NK-92 (cell line): ENCODE data around the gene CDH12.
"Not testable (repeated sequence)": the region's sequence is repeated elsewhere in the genome, so short reads cannot be mapped to it uniquely, and the experiment has no call there.

Source experiments
- DNase-seq: peaks from one replicate; lab custom pipeline; 2025; ENCODE audit not compliant: unreplicated experiment; lab: John Stamatoyannopoulos, UW

CDH12 gene

GRCh38 chr5:22774214-22774613, 78.9 kb downstream of the CDH12 start:
- not testable (repeated sequence) for DNase-seq

DNA sequence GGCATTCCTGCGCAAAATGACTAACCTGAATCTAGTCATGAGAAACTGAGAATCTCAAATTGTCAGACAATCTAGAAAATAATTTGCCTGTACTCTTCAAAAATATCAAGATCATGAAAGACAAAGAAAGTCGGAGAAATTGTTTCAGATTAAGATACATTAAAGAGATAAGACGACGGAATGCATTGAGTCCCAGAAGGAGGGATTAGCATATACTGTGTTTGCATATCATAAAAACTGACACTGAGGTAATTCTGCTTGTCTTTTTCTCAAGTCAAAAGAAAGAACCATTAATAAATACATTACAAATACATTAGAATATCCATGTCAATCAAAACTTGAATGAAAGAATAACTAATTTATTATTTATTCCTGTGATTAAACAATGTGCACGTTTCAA, 88.4 kb downstream of the CDH12 start:
- DNase-seq: no peak

- DNase-seq: no peak
These were observed 95.4 kb downstream of the CDH12 start for GRCh38 chr5:22757776-22758175.

GRCh38 chr5:22754155-22754554, 99.0 kb downstream of the CDH12 start:
- no peak for DNase-seq

- no peak for DNase-seq
These were observed 101.6 kb downstream of the CDH12 start for GRCh38 chr5:22751536-22751935.

DNA sequence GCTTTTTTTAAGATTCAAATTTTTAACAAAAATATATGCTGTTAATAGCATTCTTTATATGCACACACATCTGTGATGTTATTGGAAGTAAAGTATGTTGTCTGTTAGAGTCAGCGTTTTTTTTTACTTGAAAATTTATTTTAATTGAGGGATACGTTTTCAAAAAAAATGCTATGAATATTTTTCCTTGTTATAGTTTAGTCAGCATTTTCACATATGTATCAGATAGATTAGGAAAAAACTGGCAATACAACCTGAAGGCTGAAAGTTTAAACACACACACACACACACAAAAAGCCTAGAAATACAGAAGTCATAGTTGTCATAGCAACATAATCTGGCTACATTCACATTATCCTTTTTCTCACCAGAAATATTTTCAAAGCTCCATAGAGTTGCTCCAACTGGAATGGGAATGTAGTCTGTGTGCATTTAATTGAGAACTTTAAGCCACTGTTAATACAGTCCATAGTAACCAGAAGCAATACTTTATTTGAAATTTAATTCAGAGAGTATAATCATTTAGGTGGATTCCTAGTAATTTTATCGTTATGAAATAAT, 116.6 kb downstream of the CDH12 start:
- no peak for DNase-seq

DNA sequence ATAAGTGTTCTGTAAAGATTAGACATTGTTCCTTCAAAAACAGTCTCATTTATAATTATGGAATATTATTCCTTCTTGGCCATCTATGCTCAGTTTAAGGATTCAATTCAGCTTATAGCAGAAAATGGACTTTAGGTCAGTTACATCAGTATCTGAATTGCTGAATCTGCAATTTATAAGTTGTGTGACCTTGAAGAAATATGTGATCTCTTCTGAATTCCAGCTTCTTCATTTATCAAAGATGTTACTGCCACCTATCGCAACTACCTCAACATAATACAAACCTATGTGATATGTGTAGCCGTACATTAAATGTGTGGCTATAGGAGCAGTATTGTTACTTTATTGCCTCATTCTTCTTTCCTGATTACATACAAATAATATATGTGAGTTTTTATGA, 118.2 kb downstream of the CDH12 start:
- no peak for DNase-seq

GRCh38 chr5:22728610-22729009, 124.5 kb downstream of the CDH12 start:
- DNase-seq: no peak

DNA sequence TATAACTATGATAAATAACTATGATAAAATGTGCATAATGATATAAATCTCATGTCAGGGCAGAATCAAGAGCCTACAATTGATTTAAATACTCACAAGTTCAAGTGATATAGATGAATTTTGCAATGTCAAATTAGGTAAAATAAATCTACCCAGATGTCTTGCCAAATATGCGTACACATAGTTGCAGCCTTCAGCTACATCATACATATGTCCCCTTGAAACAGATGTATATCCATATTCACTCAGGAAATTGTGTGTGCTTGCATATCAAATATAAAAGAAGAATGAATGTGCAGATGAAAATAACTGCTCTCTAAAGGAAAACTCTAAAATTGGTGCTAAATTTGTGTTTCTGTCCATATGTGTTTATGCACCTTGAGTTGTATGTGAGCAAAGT, 130.7 kb downstream of the CDH12 start:
- DNase-seq: no peak

DNA sequence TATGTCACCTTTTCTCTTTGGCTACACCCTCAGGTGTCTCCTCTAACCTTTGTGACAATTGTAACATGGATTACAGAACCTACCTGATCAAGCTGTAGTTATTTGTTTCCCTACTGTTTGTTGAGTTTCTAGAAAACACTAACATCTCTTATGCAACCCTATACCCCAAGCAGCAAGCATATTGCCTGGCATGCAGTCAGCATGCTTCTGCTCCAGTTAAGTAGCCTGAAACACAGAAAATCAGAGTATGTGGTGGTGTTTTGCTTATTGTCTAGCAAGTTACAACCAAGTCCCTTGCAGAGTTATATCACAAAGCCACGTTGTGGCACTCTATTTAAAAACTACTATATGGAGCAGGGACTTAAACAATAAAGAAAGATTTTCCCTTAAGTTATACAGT, 131.1 kb downstream of the CDH12 start:
- no peak for DNase-seq

DNA sequence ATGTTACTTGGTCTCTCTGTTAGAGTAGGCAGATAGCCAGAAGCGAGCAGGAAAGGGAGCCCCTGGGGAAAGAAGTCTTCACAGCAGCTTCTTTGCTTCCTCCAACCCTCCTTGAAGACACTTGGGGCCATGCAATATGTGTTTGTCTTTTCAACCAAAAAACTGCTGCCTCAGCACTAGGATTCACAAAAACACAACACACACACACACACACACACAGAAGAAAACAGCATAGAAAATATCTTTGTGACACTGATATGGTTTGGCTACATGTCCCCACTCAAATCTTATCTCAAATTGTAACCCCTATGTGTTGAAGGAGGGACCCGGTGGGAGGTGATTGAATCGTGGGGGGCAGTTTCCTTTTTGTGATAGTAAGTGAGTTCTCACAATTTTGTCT, 133.3 kb downstream of the CDH12 start:
- no peak for DNase-seq

DNA sequence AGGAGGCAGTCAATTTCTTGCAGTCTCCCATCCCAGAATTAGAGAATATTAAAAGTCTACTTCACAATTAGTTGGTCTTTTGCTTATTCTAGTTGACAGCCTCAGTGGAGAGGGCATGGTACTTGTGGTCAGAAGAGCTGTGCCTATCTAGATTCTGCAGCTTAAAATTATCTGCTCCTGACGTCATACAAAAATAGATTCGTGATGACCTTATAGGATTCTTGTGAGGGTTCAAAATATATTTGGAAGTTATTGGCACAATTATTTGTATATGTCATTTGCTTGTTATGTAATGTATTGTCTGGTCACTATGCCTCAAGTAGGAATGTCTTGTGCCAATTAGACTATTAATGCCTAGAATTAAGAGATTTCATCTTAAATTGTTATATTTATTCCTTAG, 142.5 kb downstream of the CDH12 start:
- DNase-seq: no peak

- DNase-seq: no peak
These were observed 143.4 kb downstream of the CDH12 start for GRCh38 chr5:22709743-22710142.

DNA sequence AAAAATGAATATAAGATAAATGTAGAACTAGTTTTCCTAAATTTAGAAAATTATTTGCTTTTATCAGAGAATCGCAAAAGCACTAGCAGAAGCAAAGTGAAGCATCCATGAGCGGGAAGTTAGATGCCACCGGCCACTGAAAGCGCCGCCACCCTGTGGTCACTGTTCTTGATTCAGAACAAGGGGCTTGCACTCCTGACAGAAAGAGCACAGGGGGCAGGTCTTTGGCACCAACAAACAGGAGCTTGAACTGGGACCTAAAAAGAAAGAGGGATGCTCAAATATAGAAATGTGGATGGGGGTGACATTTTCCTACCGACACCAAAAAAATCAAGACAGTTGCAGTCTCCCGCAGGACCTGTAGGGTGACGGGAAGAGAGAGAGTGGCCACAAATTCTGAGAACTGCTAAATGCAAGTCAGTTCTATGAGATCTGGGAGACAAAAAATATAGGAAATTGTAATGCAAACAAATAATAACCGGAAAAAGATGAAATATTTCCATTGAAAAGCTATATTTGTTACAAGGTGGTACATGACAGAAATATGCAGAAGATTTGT, 144.3 kb downstream of the CDH12 start:
- DNase-seq: no peak

DNA sequence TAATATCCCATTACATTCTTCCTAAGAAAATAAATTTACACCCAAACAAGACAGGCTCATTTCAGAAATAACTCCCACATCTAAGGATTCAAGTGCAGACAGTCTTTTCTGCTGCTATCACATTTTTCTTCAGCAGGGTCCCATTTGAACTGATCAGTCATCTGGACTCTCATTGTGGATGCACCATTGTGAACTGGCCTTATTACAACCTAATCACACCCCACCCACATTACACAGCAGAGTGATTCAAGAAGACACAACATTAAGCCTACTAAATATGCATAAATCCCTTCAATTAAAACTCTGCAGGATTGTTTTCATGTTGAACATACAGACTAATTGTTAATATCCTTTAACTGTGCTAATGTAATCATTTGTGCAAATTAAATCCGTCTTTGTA, 146.2 kb downstream of the CDH12 start:
- DNase-seq: no peak

DNA sequence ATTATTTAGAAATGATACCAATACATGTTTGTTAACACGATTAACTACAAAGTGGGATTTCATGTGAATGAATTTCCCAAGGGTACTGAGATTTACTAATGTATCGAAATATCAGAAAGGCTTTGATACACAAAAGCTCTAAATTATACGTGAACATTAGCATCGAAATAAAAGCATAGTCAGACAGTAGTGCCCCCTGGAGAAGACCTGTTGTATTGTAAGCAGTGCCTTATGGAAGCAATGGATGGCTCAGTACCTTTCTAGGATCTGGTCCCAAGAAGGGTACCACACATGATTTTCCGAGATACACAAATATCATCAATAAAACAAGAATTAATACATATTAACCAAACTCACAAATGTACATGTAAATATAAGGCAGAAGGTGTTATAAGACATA, 153.8 kb downstream of the CDH12 start:
- no peak for DNase-seq

GRCh38 chr5:22693121-22693520, 160.0 kb downstream of the CDH12 start:
- no peak for DNase-seq

DNA sequence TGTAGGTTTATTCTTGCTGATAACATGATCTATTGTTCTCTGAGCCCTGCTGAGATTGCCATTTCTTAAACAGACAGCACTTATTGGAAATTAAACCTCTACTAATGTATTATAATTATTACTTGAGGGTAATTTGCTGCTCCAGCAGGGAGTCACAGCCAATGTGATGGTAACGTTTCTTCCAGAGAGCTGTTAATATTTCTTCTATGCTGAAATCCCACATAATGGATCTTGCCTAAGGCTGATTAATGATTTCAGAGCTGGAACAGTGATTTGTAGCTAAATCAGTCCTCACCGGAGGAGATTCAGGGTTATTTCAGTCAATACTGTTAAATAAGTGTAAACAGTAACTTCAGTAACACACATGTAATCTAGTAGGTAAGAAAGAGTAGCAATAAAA, 170.1 kb downstream of the CDH12 start:
- DNase-seq: no peak

GRCh38 chr5:22678886-22679285, 174.3 kb downstream of the CDH12 start:
- no peak for DNase-seq

- DNase-seq: no peak
These were observed 180.0 kb downstream of the CDH12 start for GRCh38 chr5:22673131-22673530.

GRCh38 chr5:22669345-22669744, 183.8 kb downstream of the CDH12 start:
- no peak for DNase-seq

GRCh38 chr5:22665801-22666200, 187.3 kb downstream of the CDH12 start:
- DNase-seq: no peak

- no peak for DNase-seq
These were observed 190.0 kb downstream of the CDH12 start for GRCh38 chr5:22663134-22663533.
